Measurements from ENCODE around the gene PCNX3. TPM values are rescaled to one million over a fixed set of nuclear protein-coding genes. Genes with fewer than 3 reads are reported as not detected.

The PCNX3 gene
- total and polyA plus RNA-seq, 2 of the 13 experiments (the other 11 are each of a cell fraction or from before 2014, with no cell fraction given) = 16.2 to 23.0 TPM

DNA sequence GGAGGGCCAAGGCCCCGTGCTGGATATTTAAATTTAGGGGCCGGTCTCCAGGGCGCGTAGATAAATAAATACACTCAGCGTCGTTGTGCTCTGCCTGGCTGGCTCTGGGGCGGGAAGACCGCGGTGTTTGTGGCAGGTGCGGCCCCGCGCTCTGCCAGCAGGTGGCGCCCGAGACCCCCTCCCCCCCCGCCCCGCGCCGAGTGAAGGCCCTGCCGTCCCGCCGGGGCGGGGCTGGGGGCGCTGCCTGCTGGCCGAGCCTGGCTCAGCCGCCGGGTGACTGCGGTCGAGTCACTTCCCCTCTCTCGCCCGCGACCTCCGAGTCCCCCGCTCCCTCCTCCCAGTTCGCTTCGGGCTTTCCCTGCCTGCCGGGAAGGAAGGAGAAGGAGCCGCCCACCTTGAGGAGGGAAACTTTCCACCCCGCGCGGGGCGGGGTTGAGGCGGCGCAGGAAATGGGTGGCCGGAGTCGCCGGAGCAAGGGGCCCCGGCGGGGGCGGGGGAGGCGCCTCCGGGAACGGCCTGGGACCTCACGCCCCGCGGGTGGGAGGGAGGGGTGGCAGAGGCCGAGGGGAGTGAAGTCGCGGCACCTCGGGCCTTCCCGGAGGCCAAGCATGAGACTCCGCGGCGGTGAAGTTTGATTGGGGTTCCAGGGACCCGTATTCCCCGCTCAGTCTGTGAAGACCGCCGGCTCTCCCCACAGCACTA is 41.3 kb upstream of the PCNX3 start (continued):
- TF ChIP-seq, protein P1, sequence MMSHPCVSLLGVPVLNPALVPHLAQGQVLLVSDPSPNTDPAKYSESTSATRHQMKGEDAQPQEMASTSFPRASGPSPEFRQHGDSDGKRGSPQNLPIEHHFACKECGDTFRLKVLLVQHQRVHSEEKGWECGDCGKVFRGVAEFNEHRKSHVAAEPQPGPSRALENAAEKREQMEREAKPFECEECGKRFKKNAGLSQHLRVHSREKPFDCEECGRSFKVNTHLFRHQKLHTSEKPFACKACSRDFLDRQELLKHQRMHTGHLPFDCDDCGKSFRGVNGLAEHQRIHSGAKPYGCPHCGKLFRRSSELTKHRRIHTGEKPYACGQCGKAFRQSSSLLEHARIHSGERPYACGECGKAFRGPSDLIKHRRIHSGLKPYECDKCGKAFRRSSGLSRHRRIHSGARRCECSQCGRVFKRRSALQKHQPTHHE (CRISPR knock-in tag; IDR thresholded peaks at IDR 0.05; ENCODE audit: borderline replicate concordance) = no peak
- TF ChIP-seq JUND (CRISPR knock-in tag; IDR thresholded peaks at IDR 0.05) (no peak), ZNF567 (CRISPR knock-in tag; IDR thresholded peaks at IDR 0.05; ENCODE audit: borderline replicate concordance) (no peak), ZNF460 (CRISPR knock-in tag; IDR thresholded peaks at IDR 0.05; ENCODE audit: borderline replicate concordance) (no peak), ZNF780A (CRISPR knock-in tag; IDR thresholded peaks at IDR 0.05) (no peak), ZNF550 (CRISPR knock-in tag; IDR thresholded peaks at IDR 0.05; ENCODE audit: borderline replicate concordance) (no peak), RCOR2 (CRISPR knock-in tag; IDR thresholded peaks at IDR 0.05) (no peak), ZNF713 (CRISPR knock-in tag; IDR thresholded peaks at IDR 0.05) (no peak), GABPA (IDR thresholded peaks at IDR 0.05; ENCODE audit: low read depth, low read length) (no peak), GABPA (CRISPR knock-in tag; IDR thresholded peaks at IDR 0.05; ENCODE audit: low read depth) (no peak)
- TF ChIP-seq, protein P2, sequence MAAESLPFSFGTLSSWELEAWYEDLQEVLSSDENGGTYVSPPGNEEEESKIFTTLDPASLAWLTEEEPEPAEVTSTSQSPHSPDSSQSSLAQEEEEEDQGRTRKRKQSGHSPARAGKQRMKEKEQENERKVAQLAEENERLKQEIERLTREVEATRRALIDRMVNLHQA (CRISPR knock-in tag; IDR thresholded peaks at IDR 0.05) = no peak
- TF ChIP-seq, protein P3, sequence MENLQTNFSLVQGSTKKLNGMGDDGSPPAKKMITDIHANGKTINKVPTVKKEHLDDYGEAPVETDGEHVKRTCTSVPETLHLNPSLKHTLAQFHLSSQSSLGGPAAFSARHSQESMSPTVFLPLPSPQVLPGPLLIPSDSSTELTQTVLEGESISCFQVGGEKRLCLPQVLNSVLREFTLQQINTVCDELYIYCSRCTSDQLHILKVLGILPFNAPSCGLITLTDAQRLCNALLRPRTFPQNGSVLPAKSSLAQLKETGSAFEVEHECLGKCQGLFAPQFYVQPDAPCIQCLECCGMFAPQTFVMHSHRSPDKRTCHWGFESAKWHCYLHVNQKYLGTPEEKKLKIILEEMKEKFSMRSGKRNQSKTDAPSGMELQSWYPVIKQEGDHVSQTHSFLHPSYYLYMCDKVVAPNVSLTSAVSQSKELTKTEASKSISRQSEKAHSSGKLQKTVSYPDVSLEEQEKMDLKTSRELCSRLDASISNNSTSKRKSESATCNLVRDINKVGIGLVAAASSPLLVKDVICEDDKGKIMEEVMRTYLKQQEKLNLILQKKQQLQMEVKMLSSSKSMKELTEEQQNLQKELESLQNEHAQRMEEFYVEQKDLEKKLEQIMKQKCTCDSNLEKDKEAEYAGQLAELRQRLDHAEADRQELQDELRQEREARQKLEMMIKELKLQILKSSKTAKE (CRISPR knock-in tag; IDR thresholded peaks at IDR 0.05; ENCODE audit: borderline replicate concordance) = peak; percentile 42; the same call in 1 of the 2 replicates
- TF ChIP-seq, protein P4, sequence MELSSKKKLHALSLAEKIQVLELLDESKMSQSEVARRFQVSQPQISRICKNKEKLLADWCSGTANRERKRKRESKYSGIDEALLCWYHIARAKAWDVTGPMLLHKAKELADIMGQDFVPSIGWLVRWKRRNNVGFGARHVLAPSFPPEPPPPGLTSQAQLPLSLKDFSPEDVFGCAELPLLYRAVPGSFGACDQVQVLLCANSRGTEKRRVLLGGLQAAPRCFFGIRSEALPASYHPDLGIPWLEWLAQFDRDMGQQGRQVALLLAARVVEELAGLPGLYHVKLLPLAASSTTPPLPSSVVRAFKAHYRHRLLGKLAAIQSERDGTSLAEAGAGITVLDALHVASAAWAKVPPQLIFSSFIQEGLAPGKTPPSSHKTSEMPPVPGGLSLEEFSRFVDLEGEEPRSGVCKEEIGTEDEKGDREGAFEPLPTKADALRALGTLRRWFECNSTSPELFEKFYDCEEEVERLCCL (CRISPR knock-in tag; IDR thresholded peaks at IDR 0.05; ENCODE audit: borderline replicate concordance) = no peak
- TF ChIP-seq, protein P5, sequence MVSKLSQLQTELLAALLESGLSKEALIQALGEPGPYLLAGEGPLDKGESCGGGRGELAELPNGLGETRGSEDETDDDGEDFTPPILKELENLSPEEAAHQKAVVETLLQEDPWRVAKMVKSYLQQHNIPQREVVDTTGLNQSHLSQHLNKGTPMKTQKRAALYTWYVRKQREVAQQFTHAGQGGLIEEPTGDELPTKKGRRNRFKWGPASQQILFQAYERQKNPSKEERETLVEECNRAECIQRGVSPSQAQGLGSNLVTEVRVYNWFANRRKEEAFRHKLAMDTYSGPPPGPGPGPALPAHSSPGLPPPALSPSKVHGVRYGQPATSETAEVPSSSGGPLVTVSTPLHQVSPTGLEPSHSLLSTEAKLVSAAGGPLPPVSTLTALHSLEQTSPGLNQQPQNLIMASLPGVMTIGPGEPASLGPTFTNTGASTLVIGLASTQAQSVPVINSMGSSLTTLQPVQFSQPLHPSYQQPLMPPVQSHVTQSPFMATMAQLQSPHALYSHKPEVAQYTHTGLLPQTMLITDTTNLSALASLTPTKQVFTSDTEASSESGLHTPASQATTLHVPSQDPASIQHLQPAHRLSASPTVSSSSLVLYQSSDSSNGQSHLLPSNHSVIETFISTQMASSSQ (IDR thresholded peaks at IDR 0.05; ENCODE audit: low read depth) = no peak
- TF ChIP-seq, protein P5 (CRISPR knock-in tag; IDR thresholded peaks at IDR 0.05; ENCODE audit: borderline replicate concordance) = 0 out of 2 replicates have a peak, but pooled peaks have one; percentile 30
- TF ChIP-seq, protein P6, sequence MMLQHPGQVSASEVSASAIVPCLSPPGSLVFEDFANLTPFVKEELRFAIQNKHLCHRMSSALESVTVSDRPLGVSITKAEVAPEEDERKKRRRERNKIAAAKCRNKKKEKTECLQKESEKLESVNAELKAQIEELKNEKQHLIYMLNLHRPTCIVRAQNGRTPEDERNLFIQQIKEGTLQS (CRISPR knock-in tag; IDR thresholded peaks at IDR 0.05) = no peak; the same call in 1 of the 2 replicates
